ENCODE data around the gene RASGEF1C. TPM values are rescaled to one million over a fixed set of nuclear protein-coding genes. Genes with fewer than 3 reads are reported as not detected.

The RASGEF1C gene
- total RNA-seq, 1 experiment from 2014 or later: not detected

DNA sequence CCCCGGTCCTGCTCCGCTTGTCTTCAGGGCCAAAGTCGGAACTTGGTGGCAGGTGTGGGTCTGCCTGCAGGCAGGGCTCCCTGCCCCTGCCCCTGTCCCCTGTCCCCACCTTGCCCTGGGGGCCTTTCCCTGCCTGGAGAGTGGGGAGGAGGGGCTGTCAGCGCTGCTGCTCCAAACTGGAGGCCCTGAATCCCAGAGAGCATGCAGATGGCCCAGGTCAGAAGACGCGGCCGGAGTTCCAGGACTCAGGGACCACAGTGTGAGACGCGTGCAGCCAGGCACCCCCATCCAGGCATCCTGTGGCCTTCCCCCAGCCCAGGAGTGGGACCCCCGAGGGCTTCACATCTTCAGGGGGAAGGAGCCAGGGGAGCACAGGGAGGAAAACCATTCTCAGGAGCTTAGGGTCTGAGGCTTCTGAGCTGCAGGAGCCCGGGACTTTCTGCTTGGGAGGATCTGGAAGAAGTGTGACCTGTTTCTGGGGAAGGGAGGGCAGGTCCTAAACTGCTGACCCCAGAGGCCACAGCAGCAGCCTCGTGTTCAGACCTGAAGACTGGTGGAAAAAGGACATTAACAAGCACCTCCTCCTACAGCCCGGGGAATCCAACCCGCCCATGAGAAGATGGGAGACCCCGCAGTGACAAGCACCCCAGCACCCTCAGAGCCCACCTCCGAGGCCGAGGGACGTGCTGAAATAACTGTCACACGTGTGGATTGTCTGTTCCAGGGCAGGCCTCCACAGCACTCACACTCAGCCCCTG lies 38.0 kb downstream of the RASGEF1C start:
- no peak overlapping the region for H3K27ac Mint-ChIP-seq (ENCODE audit: unreplicated experiment)
- H3K4me3 Mint-ChIP-seq (ENCODE audit: low read depth, unreplicated experiment): no peak overlapping the region
- no peaks in the 10 kb centered on the region for H3K9me3 Mint-ChIP-seq (ENCODE audit: low read depth, unreplicated experiment)
- BruUV-seq (replicated peaks): no TSS peak
- DNase-seq: no peak
- intact Hi-C loops (cut with micrococcal nuclease; ENCODE audit: unreplicated experiment): no loop called here
- H3K27me3 Mint-ChIP-seq (ENCODE audit: unreplicated experiment): no peaks in the 10 kb centered on the region
- CTCF ChIA-PET: no interaction called here
- TF ChIP-seq, protein P1, sequence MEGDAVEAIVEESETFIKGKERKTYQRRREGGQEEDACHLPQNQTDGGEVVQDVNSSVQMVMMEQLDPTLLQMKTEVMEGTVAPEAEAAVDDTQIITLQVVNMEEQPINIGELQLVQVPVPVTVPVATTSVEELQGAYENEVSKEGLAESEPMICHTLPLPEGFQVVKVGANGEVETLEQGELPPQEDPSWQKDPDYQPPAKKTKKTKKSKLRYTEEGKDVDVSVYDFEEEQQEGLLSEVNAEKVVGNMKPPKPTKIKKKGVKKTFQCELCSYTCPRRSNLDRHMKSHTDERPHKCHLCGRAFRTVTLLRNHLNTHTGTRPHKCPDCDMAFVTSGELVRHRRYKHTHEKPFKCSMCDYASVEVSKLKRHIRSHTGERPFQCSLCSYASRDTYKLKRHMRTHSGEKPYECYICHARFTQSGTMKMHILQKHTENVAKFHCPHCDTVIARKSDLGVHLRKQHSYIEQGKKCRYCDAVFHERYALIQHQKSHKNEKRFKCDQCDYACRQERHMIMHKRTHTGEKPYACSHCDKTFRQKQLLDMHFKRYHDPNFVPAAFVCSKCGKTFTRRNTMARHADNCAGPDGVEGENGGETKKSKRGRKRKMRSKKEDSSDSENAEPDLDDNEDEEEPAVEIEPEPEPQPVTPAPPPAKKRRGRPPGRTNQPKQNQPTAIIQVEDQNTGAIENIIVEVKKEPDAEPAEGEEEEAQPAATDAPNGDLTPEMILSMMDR (IDR thresholded peaks at IDR 0.05; ENCODE audit: unreplicated experiment): no peak
- peaks cover 24% of the 10 kb centered on the region for H3K4me1 Mint-ChIP-seq (ENCODE audit: low read depth, unreplicated experiment)
- H3K36me3 Mint-ChIP-seq (ENCODE audit: insufficient read depth, unreplicated experiment): peaks cover 4% of the 10 kb centered on the region

DNA sequence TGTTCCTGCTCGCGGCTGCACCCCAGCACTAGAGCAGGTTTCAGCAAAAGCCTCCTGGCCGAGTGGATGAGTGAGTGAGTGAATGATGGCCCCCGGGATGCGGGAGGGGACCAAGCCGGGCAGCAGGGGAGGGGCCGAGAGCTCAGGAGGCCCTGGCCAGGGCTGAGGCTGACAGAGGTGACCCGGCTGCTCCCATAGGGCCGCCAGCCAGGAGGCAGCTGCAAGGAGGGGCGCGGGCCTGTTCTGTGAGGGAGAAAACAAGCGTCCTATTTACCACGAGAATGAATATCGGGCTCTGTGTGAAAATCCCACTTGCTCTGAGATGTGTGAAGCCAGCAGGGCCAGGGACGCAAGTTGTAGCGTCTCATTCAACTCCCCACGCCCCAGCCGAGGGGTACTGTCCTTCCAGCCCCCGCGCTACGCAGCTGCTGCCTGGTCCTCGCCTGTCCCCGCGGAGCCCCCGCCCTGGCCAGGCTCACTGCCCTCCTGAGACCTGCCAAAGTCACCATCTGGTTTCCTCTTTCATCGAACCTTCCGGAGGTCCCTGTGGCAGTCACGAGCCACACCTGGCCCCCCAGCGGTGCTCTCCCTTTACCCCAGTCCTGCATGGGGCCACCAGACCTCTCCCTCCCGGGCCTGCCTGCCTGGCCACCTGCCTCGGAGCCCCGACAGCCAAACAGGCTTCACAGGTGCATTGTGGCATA lies 38.8 kb downstream of the RASGEF1C start:
- CTCF ChIA-PET: no interaction called here
- intact Hi-C loops (cut with micrococcal nuclease; ENCODE audit: unreplicated experiment): no loop called here
- peaks cover 1% of the 10 kb centered on the region for H3K27me3 Mint-ChIP-seq (ENCODE audit: unreplicated experiment)
- H3K9me3 Mint-ChIP-seq (ENCODE audit: low read depth, unreplicated experiment): no peaks in the 10 kb centered on the region
- H3K4me1 Mint-ChIP-seq (ENCODE audit: low read depth, unreplicated experiment): peaks cover 24% of the 10 kb centered on the region
- DNase-seq: no peak
- H3K36me3 Mint-ChIP-seq (ENCODE audit: insufficient read depth, unreplicated experiment): peaks cover 4% of the 10 kb centered on the region
- TF ChIP-seq, protein P1 (IDR thresholded peaks at IDR 0.05; ENCODE audit: unreplicated experiment): no peak
- H3K4me3 Mint-ChIP-seq (ENCODE audit: low read depth, unreplicated experiment): no peak overlapping the region
- no peak overlapping the region for H3K27ac Mint-ChIP-seq (ENCODE audit: unreplicated experiment)
- BruUV-seq (replicated peaks): no TSS peak

DNA sequence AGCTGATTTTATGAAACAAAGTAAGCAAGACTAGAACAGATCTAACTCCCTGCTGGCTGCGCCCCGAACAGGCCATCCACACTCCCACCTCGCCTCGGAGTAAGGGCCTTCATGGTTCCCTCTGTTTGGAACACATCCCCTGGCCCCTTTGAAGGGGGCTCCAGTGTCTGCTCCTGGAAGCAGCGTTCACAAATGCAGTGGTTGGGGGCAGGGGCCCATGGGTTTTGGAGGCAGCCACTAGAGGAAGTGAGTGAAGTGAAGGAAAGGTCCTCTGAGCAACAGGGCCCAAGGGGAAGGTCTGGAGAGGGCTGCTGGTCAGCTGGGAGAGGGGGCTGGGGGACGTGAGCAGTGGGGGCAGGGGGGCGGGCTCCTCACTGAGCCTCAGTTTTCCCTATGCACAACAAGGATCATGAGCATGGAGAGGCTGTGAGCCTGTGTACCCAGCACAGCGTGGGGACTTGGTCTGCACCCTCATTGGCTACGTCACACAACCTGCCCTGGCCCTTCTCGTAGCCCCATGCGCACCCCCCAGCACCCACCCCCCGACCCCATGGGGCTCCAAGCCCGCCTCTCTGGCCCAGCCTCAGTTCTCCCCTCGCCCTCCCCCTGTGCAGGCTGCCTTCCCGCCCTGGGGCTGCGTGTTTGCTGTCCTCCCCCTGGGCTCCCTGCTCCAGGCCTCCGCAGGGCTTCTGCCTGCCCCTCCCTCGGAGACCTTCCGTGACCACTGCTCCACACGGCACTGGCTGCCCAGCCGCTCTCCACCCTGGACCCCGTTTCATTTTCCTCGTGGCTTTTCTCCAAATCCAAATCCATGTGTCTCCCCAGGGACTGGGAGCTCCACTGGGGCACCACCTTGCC lies 39.5 kb downstream of the RASGEF1C start:
- Mint-ChIP-seq H3K27ac (ENCODE audit: unreplicated experiment) (no peak overlapping the region), H3K27me3 (ENCODE audit: unreplicated experiment) (peaks cover 9% of the 10 kb centered on the region), H3K4me1 (ENCODE audit: low read depth, unreplicated experiment) (peaks cover 22% of the 10 kb centered on the region), H3K4me3 (ENCODE audit: low read depth, unreplicated experiment) (no peak overlapping the region), H3K9me3 (ENCODE audit: low read depth, unreplicated experiment) (no peaks in the 10 kb centered on the region), H3K36me3 (ENCODE audit: insufficient read depth, unreplicated experiment) (peaks cover 4% of the 10 kb centered on the region)
- TF ChIP-seq, protein P1 (IDR thresholded peaks at IDR 0.05; ENCODE audit: unreplicated experiment): no peak
- intact Hi-C loops (cut with micrococcal nuclease; ENCODE audit: unreplicated experiment): no loop called here
- CTCF ChIA-PET: interaction anchor here (0.6 kb wide), 1 partner anchor 487 kb away, joined by 5 read pairs; no protein-coding TSS in a partner anchor
- BruUV-seq (replicated peaks): no TSS peak
- no peak for DNase-seq

DNA sequence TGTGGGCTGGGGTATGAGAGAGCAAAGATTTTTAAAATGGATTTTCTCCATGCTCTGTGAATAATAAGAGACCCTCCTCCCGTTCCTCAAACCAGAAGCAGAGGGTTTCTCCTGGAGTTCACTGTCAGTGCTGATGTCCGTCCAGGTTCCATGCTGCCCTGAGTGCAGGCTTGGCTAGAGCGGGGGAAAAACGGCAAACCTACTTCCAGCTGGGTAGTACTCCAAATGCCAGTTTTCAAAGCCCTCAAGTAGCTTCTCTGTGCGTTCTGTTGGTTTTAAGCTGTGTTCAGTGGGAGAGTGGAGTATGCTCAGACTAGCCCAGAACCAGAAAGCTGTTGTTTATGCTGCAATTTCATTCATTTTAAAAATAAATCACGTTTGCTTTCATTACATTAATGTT lies 40.3 kb downstream of the RASGEF1C start:
- peaks cover 4% of the 10 kb centered on the region for H3K36me3 Mint-ChIP-seq (ENCODE audit: insufficient read depth, unreplicated experiment)
- BruUV-seq (replicated peaks): no TSS peak
- no peak for DNase-seq
- H3K27me3 Mint-ChIP-seq (ENCODE audit: unreplicated experiment): peaks cover 16% of the 10 kb centered on the region
- no peak overlapping the region for H3K4me3 Mint-ChIP-seq (ENCODE audit: low read depth, unreplicated experiment)
- no peak overlapping the region for H3K27ac Mint-ChIP-seq (ENCODE audit: unreplicated experiment)
- TF ChIP-seq, protein P1 (IDR thresholded peaks at IDR 0.05; ENCODE audit: unreplicated experiment): no peak
- peaks cover 21% of the 10 kb centered on the region for H3K4me1 Mint-ChIP-seq (ENCODE audit: low read depth, unreplicated experiment)
- CTCF ChIA-PET: interaction anchor here (0.6 kb wide), 1 partner anchor 487 kb away, joined by 5 read pairs; no protein-coding TSS in a partner anchor
- H3K9me3 Mint-ChIP-seq (ENCODE audit: low read depth, unreplicated experiment): no peaks in the 10 kb centered on the region
- intact Hi-C loops (cut with micrococcal nuclease; ENCODE audit: unreplicated experiment): no loop called here

All from Calu3 (cell line).